D721Med (cell line): Measurements from ENCODE around the gene PI4KA.
"Not testable (repeated sequence)": the region's sequence is repeated elsewhere in the genome, so short reads cannot be mapped to it uniquely, and the experiment has no call there.

Experiments
- DNase-seq: peaks from one replicate; pipeline ENCODE4 v3.0.0; 2011; ENCODE audit warnings: low spot score; ENCODE audit not compliant: insufficient read length
- FAIRE-seq: peaks from 2 replicates; lab custom pipeline; 2011; peaks lifted over from hg19 to GRCh38; lab: Jason Lieb, UNC
- TF ChIP-seq, protein P1 (sequence below): IDR thresholded peaks from 2 replicates; pipeline ENCODE4 v1.5.1; 2012; ENCODE audit warnings: mild to moderate bottlenecking, control low read depth; ENCODE audit not compliant: insufficient read depth; ENCODE audit errors: missing control alignments

Gene PI4KA

DNA sequence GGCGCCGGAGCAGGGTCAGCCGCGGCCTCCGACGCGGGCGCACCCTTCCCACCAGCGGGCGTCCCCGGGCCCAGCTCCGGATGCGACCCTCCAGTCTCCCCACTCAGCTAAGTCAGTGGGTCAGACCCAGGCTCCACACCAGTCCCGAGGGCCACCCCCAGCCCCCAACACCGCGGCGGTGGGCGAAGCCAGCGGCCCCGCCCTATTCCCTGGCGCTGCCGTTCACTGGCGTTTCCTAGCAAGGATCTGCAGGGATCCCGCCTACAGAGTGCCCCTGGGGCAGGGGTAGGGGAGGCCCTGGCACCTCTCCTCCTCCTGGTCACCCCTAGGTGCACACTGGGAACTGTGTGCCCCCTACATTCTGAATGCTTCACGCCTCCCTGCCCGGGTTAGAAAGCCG is 190.4 kb downstream of the PI4KA start:
- FAIRE-seq, DNase-seq: not testable (repeated sequence)

DNA sequence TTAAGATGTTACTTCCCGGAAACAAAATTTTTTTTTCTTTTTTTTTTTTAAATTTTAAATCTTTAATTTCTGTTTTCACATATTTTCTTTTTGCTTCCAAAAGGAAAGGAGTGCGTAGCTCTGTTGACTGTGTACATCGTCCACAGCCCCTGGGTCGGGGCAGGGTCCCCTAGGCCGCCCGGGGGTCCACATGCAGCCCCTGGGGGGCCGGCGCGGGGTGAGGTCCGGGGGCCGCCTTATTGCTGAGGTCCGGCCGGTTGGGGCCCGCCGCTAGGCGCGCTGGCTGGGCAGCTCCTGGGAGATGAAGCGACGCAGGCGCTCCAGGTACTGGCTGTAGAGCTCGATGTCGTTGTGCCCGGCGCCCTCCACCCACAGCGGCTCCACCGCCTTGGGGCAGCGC is 191.1 kb downstream of the PI4KA start:
- FAIRE-seq, DNase-seq: not testable (repeated sequence)

- DNase-seq (no peak), FAIRE-seq (no peak)
- TF ChIP-seq, protein P1, sequence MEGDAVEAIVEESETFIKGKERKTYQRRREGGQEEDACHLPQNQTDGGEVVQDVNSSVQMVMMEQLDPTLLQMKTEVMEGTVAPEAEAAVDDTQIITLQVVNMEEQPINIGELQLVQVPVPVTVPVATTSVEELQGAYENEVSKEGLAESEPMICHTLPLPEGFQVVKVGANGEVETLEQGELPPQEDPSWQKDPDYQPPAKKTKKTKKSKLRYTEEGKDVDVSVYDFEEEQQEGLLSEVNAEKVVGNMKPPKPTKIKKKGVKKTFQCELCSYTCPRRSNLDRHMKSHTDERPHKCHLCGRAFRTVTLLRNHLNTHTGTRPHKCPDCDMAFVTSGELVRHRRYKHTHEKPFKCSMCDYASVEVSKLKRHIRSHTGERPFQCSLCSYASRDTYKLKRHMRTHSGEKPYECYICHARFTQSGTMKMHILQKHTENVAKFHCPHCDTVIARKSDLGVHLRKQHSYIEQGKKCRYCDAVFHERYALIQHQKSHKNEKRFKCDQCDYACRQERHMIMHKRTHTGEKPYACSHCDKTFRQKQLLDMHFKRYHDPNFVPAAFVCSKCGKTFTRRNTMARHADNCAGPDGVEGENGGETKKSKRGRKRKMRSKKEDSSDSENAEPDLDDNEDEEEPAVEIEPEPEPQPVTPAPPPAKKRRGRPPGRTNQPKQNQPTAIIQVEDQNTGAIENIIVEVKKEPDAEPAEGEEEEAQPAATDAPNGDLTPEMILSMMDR: no peak
Observed at GRCh38 chr22:20666560-20666959, 192.1 kb downstream of the PI4KA start.

GRCh38 chr22:20664594-20664959 is 194.0 kb downstream of the PI4KA start:
- no peak for FAIRE-seq
- no peak for DNase-seq
- TF ChIP-seq, protein P1: no peak

- FAIRE-seq: no peak
- TF ChIP-seq, protein P1: no peak
- no peak for DNase-seq
Observed at GRCh38 chr22:20663941-20664593, 194.5 kb downstream of the PI4KA start.

DNA sequence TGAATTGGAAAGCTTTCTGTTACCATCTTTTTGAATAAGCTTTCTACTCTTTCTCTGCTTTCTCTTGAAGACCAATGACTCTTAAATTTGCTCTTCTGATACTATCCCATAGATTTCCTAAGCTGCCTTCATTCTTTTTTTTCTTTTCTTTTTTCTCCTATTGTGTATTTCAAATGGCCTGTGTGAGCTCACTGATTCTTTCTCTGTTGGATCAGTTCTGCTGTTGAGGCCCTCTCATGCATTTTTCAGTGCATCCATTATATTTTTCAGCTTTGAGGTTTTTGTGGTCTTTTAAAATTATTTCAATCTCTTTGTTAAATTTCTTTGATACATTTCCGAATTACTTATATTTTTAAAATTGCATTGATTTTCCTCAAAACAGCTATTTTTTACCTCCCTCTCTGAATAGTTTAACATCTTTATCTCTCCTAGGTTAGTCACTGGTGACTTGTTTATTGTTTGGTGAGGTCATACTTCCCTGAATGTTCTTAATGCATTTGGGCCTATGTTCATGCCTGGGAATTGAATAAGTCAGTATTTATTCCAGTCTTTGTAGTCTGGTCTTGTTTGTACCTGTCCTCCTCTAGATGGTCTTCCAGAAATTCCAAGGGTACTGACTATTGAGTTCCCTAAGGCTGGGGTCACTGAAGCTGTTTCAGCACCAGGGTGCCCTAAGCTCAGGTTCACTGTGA is 195.3 kb downstream of the PI4KA start:
- TF ChIP-seq, protein P1: no peak
- DNase-seq: no peak
- FAIRE-seq: no peak

DNA sequence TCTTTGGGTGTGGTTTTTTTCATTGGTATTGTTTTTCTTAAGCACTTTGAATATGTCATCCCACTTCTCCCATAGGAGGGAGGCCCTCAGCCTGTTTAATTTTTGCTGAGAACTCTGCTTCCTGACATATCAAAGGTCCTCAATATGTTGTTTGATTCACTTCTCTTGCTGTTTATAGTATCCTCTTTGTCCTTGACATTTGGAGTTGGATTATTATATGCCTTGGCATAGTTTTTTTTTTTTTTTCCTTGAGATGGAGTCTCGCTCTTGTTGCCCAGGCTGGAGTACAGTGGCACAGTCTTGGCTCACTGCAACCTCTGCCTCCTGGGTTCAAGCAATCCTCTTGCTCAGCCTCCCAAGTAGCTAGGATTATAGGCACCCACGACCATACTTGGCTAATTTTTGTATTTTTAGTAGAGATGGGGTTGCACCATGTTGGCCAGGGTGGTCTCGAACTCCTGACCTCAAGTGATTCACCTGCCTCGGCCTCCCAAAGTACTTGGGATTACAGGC is 196.0 kb downstream of the PI4KA start:
- not testable (repeated sequence) for FAIRE-seq, DNase-seq

DNA sequence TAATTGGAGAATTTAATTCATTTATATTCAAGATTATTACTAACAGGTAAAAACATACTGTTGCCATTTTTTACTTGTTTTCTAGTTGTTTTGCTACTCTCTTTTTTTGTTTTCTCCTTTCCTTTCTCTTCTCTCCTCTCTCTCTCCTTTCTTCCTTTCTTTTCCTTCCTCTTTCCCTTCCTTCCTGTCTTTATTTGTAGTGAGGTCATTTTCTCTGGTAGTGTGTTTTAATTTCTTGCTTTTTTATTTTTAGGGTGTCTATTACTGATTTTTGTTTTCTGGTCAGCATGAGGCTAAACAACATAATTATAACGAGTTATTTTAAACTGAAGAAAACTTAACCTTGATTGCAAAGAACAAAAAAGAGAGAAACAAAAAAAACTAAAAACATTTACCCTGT is 197.1 kb downstream of the PI4KA start:
- FAIRE-seq (no peak), DNase-seq (no peak)

More for the DNA sequence above, 197.1 kb downstream of the PI4KA start:
- TF ChIP-seq, protein P1: no peak
